HS-5 (cell line): ENCODE data around the gene FAM135A.
"Not testable (repeated sequence)": the region's sequence is repeated elsewhere in the genome, so short reads cannot be mapped to it uniquely, and the experiment has no call there.

ENCODE experiments used
- DNase-seq: peaks from one replicate; pipeline ENCODE4 v3.0.0-alpha.2; 2012; ENCODE audit warnings: low read depth

The FAM135A gene

DNA sequence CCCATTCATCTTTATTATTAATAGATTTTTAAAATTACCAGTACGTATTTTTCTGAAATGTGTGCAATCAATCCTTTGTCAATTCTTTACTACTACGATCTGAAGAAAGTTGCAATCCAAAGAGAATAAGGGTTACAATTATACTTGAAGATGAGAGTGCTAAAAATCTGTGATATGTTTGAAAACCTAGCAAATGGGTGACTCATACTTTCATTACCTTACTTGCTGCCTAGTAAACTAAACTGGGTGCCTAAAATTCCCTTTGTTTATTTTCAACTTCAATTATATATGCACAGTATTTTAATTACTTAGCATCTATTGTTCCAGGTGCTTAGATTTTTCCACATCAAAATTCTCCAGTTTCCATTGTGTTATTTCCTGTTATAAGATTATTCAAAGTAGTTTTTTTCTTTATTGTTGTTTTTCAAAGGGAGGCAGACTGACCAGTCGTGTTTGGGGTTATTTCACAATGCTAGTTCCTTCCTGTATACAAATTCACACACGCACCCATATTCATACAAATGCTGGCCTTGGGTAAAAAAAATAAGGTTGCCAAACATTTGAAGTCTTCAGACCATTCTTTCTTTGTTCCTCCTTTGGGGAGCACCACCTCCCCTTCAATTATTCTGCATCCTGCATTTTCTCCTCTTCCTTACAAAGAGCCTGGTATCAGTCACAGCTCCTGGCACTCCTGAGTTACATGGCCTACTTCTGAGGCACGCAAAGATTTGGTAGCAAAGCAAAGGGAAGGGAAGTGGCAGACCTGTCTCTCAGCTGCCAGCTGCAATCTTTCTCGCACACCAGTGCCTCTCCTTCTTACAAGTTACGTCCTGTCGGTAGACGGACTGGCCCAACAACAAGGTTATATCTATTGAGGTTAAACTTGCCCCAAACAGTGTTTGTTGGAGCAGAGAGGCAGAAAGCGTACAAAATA lies 16.2 kb upstream of the FAM135A start:
- DNase-seq, result no peak

- DNase-seq, result peak; percentile 49
These were observed 14.3 kb upstream of the FAM135A start for GRCh38 chr6:70398783-70399728.

DNA sequence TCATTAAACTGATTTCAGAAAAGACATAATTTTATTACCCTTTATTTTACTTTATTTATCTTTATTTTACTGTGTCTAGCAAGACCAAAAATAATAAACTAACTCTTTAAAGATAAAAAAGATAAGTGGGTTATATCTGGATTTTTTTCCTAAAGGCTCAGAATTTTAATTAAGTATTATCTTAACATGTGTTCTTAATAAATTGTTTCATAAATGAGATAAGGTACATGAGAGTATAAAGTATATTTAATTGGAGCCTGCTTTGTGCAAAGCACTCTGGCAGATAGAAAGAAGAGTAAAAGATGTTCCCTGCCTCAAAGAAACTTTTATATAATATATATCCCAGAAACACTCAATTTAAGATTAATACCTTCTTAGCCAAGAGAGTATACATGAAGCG lies 8.7 kb upstream of the FAM135A start:
- DNase-seq, result no peak

GRCh38 chr6:70409216-70409615 lies 4.1 kb upstream of the FAM135A start:
- no peak for DNase-seq

DNA sequence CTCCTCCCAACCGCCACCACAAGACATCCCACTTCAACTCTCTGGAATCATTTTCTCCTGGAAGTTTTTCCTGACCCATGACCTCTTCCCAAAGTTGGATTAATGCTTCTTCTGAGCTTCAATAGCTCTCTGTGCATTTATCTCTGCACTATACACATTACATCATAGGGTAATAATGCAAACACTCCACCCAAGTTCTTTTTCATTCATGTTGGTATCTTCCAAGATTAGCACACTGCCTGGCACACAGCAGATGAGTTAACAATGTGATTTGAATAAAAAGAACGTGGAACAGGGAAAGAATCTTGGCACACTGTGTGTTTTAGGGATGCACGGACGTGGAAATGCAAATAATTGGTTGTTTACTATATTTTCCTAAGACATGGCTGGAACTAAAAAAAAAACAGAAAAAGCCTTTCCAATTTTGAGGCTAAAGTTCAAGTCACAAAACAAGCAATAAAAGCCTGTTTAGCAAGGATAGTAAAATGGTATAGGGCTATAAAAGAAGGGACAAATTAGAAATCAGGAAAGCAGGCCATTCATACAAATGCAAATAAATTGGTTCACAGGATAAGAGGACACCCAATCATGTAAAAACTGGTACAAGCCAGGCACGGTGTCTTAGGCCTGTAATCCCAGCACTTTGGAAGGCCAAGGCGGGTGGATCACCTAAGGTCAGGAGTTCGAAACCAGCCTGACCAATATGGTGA lies 1.6 kb upstream of the FAM135A start:
- no peak for DNase-seq

DNA sequence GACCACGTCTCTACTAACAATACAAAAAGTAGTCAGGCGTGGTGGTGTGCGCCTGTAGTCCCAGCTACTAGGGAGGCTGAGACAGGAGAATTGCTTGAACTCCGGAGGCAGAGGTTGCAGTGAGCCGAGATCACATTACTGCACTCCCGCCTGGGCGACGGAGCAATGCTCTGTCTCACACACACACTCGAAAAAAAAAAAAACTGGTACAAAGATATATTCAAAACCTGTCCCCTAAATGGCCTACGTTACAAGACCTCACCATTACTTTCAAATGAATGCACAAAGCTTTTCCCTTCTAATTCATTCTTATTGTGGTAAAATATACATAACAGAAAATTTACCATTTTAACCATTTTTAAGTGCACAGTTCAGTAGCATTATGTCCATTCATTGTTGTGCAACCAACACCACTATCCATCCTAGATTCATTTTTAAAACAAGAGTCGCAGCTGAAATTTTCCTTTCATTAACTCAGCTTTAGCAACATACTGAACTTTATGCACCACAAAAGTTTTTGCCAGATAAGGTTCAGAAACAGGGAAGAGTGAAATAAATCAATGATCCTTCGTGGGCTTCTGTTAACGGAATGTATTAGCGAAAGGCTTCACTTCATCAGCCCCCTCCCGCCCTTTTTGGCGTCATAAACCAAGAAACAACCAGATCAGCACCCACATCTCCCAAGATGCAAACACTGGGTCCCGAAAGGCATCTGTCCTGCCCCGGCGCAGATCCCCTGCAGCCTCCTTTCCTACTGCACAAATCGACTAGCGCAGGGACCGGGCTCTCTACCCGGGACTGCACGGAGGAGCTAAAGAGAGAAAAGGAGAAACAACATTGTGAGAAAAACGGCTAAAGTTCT lies 825 bp upstream of the FAM135A start:
- no peak for DNase-seq

DNA sequence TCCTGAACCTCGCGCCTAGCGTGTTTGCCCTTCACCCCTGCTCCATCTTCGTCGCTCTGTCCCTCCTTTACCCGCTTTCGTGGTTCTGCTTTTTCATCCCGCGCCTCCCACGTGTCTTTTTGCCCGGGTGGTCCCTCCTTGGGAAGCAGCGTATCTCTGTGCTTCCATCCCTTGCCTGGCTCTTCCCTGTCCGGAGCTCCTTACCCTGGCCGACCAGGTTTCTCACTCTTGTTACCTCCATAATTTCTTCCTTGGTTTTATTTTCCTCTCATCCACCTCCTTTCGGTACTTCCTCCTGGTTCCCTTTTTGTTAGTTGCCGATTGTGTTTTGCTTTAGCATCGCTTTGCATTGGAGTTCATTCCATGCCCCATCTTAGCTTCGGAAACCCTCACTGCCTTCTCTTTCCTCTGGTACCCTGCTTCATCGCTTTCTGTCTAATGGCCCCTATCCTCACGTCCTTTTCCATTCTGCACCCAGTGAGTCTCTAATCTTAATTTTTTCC lies 735 bp downstream of the FAM135A start:
- DNase-seq, result no peak

DNA sequence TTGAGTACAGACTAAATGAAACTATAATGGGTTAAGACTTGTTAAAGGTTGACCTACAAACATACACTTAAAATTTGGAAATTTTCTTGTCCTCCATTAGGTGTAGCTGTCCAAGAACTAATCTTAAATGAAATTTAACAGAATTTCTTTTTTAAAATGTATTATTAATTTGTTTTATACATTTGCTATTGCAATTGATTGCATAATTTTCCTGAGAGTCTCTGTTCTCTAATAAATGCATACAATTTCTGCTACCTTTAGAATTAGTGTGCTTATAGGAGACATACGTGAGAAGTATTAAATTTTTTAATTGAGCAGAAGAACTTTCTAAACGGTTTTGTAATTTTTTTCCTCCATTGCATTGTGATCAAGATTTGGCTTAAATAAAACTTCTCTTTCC lies 1.5 kb downstream of the FAM135A start:
- DNase-seq, result no peak

- no peak for DNase-seq
These were observed 1.9 kb downstream of the FAM135A start for GRCh38 chr6:70415247-70415646.

- no peak for DNase-seq
These were observed 2.4 kb downstream of the FAM135A start for GRCh38 chr6:70415660-70416059.

- DNase-seq, result no peak
These were observed 8.2 kb downstream of the FAM135A start for GRCh38 chr6:70421509-70421908.

DNA sequence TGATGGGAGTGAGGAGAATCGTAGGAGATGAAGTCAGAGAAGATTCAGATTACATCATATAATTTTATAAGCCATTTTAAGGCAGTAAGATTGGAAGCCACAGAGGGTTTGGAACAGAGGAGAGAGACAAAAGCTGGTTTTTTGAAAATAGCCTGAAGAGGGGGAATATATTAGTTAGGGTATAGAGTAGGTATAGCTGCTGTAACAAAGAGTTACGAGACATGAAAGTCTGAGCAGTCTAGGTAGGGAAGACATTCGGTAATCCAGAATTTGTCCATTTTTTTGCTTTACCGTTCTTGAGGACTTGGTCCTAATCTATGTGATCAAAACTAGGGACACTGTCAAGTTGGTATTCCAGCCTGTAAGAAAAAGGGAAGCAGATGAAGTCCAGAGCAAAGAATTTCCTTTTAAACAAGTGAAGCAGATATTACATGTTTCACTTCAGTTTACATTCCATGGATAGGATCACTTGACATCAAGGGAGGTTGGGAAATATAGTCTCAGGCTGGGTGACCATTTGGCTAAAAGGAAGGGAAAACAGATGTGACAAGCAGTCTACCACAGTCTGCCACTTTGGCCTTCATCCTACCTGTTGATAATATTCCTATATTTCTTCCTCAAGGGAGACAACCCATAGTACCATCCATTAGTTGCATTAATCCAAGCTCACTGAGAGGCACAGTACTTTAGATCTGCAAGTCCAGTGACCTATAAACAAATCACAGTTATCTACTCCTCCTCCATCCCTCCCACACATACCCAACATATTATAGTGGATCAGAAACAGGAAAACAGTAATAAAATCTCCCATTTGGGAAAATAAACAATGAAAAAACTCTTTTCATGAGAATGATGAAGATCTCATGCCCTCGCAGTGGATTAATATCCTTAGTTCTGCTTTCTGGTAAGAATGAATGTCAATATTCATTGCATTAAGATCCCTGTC lies 10.2 kb downstream of the FAM135A start:
- no peak for DNase-seq

GRCh38 chr6:70424291-70424690 lies 11.0 kb downstream of the FAM135A start:
- no peak for DNase-seq

DNA sequence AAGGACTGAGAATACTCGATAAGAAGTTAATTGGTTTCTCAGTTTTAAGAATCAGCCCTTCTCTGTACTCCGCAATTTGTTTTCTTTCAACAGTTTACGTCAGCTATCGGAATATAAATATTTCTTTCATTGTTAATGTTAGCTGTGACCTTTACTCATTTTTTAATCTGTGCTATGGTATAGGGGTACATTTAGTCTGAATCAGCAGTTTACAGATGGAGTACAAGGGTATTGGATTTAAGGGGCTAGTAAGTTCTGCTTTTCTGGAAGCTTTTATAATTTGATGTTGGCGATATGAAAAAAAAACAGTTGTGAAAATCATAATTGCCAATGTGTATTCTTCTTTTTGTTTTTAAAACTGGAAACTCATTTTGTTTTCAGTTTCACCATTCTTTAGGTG lies 23.0 kb downstream of the FAM135A start:
- no peak for DNase-seq

- no peak for DNase-seq
These were observed 31.7 kb downstream of the FAM135A start for GRCh38 chr6:70445001-70445400.

DNA sequence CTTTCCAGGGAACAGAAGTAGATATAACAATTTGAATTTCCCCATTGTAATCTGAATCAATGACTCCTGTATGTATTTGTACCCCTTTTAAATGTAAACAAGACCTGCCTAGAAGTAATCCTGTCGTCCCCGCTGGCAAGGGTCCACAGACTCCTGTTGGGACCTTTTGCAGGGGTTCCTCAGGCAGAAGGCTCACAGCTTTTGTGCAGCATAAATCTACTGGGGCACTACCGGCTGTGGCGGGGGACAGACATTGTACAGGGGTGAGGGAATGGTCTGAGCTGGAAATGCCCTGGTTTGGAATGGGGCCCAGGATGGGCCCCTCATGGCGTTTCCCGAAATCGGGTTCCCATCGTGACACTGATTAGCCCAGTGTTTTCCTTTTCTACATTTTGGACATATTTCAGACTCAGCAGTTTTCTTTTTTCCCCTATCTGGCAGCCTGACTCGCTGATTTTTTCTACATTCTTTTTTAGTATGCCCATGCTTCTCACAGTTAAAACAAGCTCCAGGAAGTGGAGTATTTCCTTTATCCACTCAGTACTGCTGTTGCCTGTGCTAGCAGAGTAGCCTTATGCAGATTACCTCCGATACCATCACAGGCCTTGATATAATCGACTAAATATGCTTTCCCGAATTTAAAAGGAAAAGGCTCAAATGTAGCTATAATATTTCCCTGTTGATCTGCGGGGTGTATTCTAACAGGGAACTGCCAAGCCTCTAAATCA lies 34.2 kb downstream of the FAM135A start:
- not testable (repeated sequence) for DNase-seq

DNA sequence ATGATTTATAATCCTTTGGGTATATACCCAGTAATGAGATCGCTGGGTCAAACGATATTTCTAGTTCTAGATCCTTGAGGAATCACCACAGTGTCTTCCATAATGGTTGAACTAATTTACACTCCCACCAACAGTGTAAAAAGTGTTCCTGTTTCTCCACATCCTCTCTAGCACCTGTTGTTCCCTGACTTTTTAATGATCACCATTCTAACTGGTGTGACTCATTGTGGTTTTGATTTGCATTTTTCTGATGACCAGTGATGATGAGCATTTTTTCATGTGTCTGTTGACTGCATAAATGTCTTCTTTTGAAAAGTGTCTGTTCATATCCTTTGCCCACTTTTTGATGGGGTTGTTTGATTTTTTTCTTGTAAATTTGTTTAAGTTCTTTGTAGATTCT lies 40.6 kb downstream of the FAM135A start:
- not testable (repeated sequence) for DNase-seq

GRCh38 chr6:70456735-70457134 lies 43.4 kb downstream of the FAM135A start:
- no peak for DNase-seq

- DNase-seq, result no peak
These were observed 45.9 kb downstream of the FAM135A start for GRCh38 chr6:70459235-70459634.
